GM12875 (cell line): ENCODE data around the gene LRRC75A.
A peak's percentile ranks its signal among the peaks of the same experiment; 100 is the strongest.
"Not testable (repeated sequence)": the region's sequence is repeated elsewhere in the genome, so short reads cannot be mapped to it uniquely, and the experiment has no call there.

Experiments used
- H3K4me3 ChIP-seq: one replicate; pipeline ENCODE4 v1.5.1; 2011; ENCODE audit warnings: low read depth, low read length, control low read depth
- TF ChIP-seq, protein P1 (sequence below): IDR thresholded peaks from 2 replicates; pipeline ENCODE4 v1.5.1; 2011; ENCODE audit warnings: low read depth, mild to moderate bottlenecking, control low read depth, inconsistent platforms, low read length, moderate library complexity, borderline replicate concordance; ENCODE audit not compliant: insufficient read depth

The LRRC75A gene, protein sequence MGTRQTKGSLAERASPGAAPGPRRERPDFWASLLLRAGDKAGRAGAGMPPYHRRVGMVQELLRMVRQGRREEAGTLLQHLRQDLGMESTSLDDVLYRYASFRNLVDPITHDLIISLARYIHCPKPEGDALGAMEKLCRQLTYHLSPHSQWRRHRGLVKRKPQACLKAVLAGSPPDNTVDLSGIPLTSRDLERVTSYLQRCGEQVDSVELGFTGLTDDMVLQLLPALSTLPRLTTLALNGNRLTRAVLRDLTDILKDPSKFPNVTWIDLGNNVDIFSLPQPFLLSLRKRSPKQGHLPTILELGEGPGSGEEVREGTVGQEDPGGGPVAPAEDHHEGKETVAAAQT

DNA sequence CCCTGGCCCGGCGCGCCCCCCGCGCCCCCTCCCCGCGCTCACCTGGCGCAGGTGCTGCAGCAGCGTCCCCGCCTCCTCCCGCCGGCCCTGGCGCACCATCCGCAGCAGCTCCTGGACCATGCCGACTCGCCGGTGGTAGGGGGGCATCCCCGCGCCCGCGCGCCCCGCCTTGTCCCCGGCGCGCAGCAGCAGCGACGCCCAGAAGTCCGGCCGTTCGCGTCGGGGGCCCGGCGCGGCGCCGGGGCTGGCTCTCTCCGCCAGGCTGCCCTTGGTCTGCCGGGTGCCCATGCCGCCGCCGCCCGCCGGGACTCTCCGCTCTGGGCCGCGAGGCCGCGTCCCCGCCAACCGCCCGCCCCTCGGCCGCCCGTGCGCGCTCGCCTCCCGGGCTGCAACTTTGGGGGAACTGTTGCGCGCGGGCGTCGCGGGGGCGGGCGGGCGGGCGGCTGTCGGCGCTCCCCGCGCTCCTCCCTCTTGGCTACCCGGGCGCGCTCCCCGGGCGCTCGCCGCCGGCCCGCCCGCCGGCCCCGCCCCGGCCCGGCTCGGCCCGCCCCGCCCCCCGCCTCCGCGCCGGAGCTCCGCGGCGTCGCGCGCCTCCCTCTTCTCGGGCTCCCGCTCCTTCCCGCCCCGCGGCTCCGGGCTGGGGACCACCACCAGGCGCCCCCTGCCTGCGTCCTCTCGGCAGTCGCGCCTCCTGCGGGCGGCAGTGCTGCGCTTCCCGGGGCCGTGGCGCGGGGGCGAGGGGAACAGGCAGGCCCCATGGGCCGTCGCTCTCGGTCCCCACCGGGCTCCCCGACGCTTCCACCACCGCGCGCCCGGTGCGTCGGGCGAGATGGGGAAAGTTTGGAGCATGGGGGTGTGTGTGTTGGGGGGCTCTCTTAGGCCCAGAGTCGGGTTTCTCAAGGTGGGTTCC is at the start of gene LRRC75A:
Gene LRRC75A (minus strand): TSS at position 491 of the 910 bp plus-strand sequence. CDS start 203 bp downstream, at position 288.
- H3K4me3 ChIP-seq: peak within 1 kb of the TSS; percentile 40
- TF ChIP-seq, protein P1, sequence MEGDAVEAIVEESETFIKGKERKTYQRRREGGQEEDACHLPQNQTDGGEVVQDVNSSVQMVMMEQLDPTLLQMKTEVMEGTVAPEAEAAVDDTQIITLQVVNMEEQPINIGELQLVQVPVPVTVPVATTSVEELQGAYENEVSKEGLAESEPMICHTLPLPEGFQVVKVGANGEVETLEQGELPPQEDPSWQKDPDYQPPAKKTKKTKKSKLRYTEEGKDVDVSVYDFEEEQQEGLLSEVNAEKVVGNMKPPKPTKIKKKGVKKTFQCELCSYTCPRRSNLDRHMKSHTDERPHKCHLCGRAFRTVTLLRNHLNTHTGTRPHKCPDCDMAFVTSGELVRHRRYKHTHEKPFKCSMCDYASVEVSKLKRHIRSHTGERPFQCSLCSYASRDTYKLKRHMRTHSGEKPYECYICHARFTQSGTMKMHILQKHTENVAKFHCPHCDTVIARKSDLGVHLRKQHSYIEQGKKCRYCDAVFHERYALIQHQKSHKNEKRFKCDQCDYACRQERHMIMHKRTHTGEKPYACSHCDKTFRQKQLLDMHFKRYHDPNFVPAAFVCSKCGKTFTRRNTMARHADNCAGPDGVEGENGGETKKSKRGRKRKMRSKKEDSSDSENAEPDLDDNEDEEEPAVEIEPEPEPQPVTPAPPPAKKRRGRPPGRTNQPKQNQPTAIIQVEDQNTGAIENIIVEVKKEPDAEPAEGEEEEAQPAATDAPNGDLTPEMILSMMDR: no peak

DNA sequence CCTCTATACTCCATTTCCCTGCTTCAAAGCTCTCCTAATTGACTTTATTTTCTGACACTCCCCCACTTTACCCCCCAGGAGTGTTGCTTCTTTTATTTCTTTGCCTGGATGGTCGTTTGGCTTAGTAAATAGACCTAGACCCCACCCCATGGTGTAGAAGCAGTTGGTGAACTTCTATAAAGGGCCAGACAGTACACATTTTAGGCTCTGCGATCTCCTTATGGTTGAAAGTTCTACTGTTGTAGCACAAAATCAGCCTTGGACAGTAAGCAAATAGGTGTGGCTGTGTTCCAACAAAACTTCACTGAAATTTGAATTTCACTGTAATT is 45.1 kb upstream of the LRRC75A start:
- no peak overlapping the region for H3K4me3 ChIP-seq
- TF ChIP-seq, protein P1: no peak

DNA sequence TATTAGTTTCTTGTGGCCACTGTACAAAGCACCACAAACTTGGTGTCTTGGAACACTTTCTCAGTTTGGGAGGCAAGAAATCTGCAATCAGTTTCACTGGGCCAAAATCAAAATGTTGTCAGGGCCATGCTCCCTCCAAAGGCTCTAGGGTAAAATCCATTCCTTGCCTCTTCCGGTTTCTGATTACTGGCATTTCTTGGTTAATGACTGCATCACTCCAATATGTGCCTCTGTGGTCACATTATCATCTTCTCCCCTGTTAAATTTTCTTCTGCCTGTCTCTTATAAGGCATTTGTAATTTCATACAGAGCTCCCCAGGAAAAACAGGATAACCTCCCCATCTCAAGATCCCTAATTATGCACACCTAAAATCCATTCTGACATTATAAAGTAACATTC is 42.2 kb upstream of the LRRC75A start:
- H3K4me3 ChIP-seq: no peak overlapping the region
- TF ChIP-seq, protein P1: no peak

DNA sequence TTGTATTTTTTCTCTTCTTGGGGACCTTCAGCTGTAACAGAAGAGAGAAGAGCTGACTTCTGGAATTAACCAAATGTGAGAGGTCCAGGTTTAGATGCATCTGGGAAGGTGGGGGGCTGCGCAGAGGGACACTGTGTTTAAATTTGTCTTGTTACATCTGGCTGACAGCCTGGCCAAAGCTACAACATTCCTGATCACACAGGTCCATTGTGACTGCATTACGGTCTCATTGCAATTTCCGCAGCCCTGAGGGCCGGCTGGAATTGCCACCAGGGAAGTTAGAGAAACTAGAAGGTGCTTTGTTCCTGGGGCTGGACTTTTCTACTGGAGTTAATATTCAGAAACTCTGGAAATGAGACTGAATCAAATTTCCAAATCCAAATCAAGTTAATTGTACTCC is 37.9 kb upstream of the LRRC75A start:
- H3K4me3 ChIP-seq: no peak overlapping the region
- TF ChIP-seq, protein P1: no peak

DNA sequence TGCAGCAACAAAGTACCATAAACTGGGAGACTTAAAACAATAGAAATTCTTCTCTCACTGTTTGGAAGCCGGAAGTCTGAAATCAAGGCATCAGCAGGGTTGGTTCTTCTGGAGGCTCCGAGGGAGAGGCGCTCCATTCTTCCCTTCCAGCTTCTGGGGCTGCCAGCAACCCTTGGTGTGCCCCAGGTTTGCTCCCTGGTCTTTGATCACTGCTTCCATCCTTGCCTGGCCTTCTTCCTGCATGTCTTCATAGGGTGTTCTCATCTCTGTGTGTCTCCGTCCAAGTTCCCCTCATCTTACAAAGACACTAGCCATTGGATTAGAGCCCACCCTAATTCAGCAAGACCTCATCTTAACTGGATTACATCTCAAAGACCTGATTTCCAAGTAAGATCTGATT is 35.3 kb upstream of the LRRC75A start:
- H3K4me3 ChIP-seq: no peak overlapping the region
- TF ChIP-seq, protein P1: no peak

DNA sequence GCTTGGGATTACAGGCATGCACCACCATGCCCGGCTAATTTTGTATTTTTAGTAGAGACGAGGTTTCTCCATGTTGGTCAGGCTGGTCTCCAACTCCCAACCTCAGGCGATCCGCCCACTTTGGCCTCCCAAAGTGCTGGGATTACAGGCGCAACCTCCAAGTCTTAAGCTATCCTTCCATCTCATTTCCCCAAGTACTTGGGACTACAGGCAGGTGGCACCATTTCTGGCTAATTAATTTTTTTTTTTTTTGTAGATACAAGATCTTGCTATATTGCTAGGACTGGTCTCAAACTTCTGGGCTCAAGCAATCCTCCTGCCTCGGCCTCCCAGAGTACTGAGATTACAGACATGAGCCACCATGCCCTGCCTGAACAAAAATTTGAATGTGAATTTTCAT is 33.6 kb upstream of the LRRC75A start:
- not testable (repeated sequence) for H3K4me3 ChIP-seq

DNA sequence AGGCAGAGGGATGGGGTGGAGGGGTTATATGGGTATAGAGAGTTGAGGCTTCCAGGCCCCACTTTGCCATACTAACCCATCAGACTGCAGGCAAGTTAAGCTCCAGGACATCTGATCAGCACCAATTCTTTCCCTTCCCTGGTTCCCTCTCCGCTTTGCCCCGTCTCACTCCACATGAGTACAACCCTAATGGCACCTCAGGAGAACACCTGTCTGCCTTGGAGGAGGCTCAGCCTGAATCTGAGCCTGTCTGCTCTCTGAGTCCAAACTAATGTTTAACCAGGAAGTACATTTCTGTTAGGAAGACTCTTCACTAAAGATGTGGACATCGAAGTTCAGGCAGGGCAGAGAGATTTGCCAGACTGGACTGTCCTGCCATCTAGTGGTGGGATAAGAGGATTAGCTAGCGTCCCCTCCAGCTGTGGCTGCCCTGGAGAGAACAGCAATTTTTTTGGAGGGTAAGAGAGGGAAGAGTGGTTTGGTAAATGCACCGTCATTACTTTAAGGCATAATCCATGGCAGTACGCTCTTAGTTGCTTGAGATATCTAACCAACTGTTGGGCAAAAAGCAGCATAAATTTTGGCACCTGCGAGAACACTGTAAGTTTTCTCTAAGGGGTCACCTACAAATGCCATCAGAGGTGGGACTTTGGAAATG is 29.2 kb upstream of the LRRC75A start:
- H3K4me3 ChIP-seq: no peak overlapping the region
- TF ChIP-seq, protein P1: peak; percentile 73
